Glomerular visceral epithelial cell (primary cell): ENCODE data around the gene PEDS1.
A peak's percentile ranks its signal among the peaks of the same experiment; 100 is the strongest.
"Not testable (repeated sequence)": the region's sequence is repeated elsewhere in the genome, so short reads cannot be mapped to it uniquely, and the experiment has no call there.

Experiments
- DNase-seq: peaks from one replicate; pipeline ENCODE4 v3.0.0-alpha.2; 2016; ENCODE audit errors: extremely low spot score

PEDS1 gene

GRCh38 chr20:50153500-50154377 is at the start of gene PEDS1:
Gene PEDS1 (minus strand): TSS chr20:50153723. CDS start chr20:50153637, 86 bp downstream.
- peak; percentile 94 for DNase-seq

DNA sequence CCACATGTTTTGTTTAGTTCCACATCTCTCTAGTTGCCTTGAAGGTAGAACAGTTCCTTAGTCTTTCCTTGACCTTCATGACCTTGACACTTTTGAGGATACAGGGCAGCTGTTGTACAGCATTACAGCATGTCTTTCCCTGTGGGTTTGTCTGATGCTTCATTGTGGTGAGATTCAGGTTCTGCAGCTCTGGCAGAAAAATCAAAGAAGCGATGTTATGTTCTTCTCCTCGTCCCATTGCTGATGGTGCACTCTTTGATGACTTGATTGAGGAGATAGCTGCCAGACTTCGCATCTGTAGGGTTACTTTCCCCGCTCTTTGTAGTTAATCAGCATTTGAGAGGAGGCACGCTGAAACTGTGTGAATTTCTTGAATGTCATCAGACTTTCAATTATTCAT is 49.2 kb upstream of the PEDS1 start:
- no peak for DNase-seq

DNA sequence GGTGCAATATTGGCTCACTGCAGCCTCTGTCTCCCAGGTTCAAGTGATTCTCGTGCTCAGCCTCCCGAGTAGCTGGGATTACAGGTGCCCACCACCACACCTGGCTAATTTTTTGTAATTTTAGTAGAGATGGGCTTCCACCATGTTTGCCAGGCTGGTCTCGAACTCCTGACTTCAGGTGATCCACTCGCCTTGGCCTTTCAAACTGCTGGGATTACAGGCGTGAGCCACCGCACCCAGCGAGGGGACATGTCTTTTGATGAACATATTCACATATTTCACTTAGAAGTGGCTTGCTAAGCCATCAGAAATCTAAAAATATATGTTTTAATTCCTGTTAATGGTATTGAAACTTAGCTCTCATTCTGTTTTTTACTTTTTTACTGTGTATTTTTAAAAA is 48.2 kb upstream of the PEDS1 start:
- not testable (repeated sequence) for DNase-seq

DNA sequence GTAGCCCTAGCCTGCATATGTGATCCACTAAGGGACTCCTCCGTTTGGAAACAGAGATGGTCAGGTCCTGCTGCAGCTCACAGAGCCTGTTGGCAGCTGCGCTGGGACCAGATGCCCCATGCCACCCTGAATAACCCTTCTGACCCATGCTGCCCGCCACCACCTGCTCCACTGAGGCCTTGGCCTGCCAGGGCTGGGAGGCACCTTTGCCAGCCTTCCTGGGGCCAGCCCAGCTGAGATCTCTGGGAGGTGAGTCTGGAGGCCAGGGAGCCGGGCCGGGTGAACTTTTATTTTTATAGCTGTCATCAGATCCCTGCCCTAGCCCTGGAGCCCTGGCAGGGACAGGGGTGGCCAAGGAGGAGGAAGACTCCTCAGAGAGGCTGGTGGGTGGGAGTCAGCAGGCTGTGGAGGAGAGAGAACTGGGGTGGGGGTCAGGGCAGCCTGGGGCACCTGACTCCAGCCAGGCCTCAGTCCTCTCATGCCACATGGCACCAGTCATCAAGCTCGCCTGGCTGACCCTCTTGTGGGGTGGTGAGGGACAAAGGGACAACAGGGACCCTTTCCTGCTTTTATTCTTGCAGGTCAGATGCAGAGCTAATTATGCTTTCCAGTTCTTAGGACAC is 47.1 kb upstream of the PEDS1 start:
- DNase-seq, result no peak

- DNase-seq, result no peak
Observed at GRCh38 chr20:50199703-50200102, 46.2 kb upstream of the PEDS1 start.

- no peak for DNase-seq
Observed at GRCh38 chr20:50198716-50199115, 45.2 kb upstream of the PEDS1 start.

- DNase-seq, result no peak
Observed at GRCh38 chr20:50198180-50198666, 44.7 kb upstream of the PEDS1 start.

DNA sequence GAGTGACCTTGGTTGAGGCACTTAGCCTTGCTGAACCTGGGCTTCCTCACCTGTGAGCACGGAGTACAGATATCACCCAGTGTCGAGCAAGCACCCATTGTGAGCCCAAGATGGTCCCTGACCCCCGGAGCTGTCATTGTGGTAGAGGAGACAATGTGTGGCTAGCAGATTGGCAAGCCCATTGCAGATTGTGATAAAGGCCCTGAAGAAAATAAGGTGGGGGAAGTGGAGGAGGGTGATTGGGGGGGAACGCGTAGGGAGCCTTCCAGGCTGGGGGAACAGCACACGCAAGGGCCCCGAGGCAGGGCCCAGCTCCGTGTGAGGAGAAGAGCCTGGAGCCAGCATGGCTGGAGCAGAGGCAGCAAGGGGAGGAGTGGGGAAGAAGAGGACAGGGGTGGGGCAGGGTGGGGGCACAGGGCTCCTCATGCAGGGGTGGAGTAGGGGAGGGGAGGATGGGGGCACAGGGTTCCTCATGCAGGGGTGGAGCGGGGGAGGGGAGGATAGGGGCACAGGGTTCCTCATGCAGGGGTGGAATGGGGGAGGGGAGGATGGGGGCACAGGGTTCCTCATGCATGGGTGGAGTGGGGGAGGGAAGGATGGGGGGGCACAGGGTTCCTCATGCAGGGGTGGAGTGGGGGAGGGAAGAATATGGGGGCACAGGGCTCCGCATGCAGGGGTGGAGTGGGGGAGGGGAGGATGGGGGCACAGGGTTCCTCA is 44.1 kb upstream of the PEDS1 start:
- no peak for DNase-seq

GRCh38 chr20:50196896-50197295 is 43.4 kb upstream of the PEDS1 start:
- DNase-seq, result no peak

DNA sequence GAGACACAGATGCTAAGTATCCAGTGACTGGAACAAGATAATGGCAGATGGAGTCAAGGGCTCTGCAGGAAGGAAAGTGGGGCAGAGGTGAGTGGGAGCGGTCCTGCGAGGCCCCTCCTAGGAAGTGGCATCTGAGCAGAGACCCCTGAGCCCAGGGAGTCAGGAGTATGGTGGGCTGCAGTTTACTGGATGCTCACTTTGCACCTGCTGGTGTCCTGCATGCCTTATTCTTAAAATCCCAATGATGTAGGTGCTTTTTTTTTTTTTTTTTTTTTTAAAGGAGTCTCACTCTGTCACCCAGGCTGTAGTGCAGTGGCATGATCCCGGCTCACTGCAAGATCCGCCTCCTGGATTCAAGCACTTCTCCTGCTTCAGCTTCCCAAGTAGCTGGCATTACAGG is 42.7 kb upstream of the PEDS1 start:
- no peak for DNase-seq

GRCh38 chr20:50195524-50196120 is 42.1 kb upstream of the PEDS1 start:
- no peak for DNase-seq

GRCh38 chr20:50194831-50195523 is 41.5 kb upstream of the PEDS1 start:
- DNase-seq, result no peak

GRCh38 chr20:50194422-50194830 is 40.9 kb upstream of the PEDS1 start:
- no peak for DNase-seq

DNA sequence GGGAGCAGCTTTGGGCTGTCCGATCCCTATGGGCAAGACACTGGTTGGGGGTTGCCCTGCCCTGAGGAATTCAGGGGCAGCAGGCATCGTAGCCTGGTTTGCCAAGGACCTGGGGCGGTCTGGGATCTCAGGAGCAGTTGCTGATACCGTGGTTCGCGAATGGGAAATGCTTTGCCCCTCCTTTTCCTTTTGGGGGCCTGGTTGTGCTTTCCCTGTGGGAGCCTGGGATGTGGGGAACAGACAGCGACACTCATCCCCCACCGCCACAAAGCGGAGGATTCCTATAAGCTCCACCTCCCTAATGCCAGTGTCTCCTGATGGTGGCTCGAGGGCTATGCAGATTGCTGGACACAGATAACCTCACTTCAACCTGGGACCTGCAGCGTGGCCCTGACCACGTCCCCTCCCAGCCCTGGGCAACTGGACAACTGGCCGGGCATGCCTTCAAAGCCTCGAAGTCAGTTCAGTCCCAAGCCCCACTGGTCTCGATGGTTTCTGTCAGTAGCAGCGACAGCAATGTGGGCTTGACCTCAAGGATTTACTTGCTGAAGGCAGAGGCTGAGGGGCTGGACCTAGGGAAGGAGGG is 40.4 kb upstream of the PEDS1 start:
- no peak for DNase-seq

DNA sequence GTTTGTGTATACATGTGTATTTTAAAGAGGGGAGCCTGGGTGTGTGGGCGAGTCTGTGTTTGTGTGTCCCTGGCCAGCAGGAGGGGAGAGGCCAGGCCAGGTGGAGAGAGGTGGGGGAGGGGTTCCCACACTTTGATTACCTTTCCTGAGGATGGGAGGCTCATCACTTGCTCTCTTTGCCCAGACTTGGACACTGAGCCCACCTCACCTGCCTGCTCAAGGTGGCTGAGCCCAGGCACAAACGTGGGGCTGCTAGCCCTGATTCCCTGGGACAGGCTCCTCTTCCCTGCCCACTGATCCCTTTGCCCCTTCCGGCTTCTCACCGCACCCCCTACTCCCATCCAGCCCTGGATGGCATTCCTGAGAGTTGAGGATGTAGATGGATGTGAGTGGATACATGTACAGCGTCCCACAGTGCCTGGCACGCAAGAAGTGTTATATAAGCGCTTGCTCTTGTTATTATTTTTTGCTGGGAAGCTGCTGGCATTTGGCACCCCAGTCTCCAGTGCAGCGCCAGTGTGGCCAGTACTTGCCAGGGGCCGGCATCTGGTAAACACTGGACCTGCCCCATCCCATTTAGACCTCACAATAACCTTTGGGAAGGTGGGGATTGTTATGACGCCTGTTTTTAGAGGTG is 39.8 kb upstream of the PEDS1 start:
- DNase-seq, result no peak

GRCh38 chr20:50192364-50193198 is 39.1 kb upstream of the PEDS1 start:
- DNase-seq, result peak; percentile 86

GRCh38 chr20:50191544-50192363 is 38.2 kb upstream of the PEDS1 start:
- DNase-seq, result peak; percentile 63

- peak; percentile 69 for DNase-seq
Observed at GRCh38 chr20:50191065-50191543, 37.6 kb upstream of the PEDS1 start.
